Measurements from ENCODE around the gene BHLHE23.

GRCh38 chr20:62997417-62998035 lies 9.2 kb downstream of the BHLHE23 start:
- TF ChIP-seq EZH2phosphoT487 (IDR thresholded peaks at IDR 0.05; ENCODE audit: borderline replicate concordance, low read depth): no peak
- TF ChIP-seq RAD21 (IDR thresholded peaks at IDR 0.05; ENCODE audit: low read length): no peak

All from SK-N-SH (cell line).